Measurements from ENCODE around the gene PPP2CA.

DNA sequence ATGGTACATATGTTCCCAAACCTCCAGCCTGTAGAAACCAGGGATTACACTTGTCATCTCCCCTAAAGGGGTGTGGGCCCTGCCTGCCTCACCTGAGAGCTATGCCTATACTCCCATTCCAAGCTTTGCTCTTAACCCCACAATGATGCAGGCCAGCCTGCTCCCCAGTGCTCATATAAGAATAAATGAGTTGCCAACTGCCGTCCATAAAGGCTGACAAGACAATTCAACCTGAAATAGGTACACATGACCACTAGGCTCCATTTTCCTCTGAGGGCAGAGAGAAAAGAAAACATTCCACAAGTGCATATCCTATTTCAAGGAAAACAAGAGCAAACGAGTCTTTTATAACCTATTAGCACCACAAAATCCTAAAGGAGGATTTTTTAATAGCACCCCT, 77.6 kb downstream of the PPP2CA start:
- TF ChIP-seq, protein P1, sequence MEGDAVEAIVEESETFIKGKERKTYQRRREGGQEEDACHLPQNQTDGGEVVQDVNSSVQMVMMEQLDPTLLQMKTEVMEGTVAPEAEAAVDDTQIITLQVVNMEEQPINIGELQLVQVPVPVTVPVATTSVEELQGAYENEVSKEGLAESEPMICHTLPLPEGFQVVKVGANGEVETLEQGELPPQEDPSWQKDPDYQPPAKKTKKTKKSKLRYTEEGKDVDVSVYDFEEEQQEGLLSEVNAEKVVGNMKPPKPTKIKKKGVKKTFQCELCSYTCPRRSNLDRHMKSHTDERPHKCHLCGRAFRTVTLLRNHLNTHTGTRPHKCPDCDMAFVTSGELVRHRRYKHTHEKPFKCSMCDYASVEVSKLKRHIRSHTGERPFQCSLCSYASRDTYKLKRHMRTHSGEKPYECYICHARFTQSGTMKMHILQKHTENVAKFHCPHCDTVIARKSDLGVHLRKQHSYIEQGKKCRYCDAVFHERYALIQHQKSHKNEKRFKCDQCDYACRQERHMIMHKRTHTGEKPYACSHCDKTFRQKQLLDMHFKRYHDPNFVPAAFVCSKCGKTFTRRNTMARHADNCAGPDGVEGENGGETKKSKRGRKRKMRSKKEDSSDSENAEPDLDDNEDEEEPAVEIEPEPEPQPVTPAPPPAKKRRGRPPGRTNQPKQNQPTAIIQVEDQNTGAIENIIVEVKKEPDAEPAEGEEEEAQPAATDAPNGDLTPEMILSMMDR (IDR thresholded peaks at IDR 0.05 in 2 of 3, conservative IDR thresholded peaks at IDR 0.05 in 1 of 3; ENCODE audit: control insufficient read depth in 2 of 3, extremely low read depth in 1 of 3, insufficient read depth in 1 of 3, low read depth in 3 of 3, low read length in 3 of 3), result no peak
- TF ChIP-seq EP300 (IDR thresholded peaks at IDR 0.05; ENCODE audit: borderline replicate concordance in 1 of 2, control insufficient read depth in 1 of 2, low read depth in 2 of 2, low read length in 2 of 2), result no peak
- no peak for TF ChIP-seq CREB1 (IDR thresholded peaks at IDR 0.05; ENCODE audit: low read depth)
- peak; percentile 71 for TF ChIP-seq POLR2AphosphoS5 (IDR thresholded peaks at IDR 0.05; ENCODE audit: low read length)
- TF ChIP-seq, protein P2, sequence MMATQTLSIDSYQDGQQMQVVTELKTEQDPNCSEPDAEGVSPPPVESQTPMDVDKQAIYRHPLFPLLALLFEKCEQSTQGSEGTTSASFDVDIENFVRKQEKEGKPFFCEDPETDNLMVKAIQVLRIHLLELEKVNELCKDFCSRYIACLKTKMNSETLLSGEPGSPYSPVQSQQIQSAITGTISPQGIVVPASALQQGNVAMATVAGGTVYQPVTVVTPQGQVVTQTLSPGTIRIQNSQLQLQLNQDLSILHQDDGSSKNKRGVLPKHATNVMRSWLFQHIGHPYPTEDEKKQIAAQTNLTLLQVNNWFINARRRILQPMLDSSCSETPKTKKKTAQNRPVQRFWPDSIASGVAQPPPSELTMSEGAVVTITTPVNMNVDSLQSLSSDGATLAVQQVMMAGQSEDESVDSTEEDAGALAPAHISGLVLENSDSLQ (IDR thresholded peaks at IDR 0.05), result no peak
- TF ChIP-seq RAD21 (IDR thresholded peaks at IDR 0.05; ENCODE audit: insufficient read depth, low read depth, low read length), result no peak
- no peak for TF ChIP-seq CEBPB (IDR thresholded peaks at IDR 0.05; ENCODE audit: borderline replicate concordance in 1 of 2, low read depth in 2 of 2, low read length in 2 of 2)
- no peak for TF ChIP-seq EZH2 (IDR thresholded peaks at IDR 0.05; ENCODE audit: borderline replicate concordance, control insufficient read depth, low read depth, low read length)
- no peak for TF ChIP-seq BCL11A (IDR thresholded peaks at IDR 0.05; ENCODE audit: low read depth, low read length)
- TF ChIP-seq TAF1 (IDR thresholded peaks at IDR 0.05; ENCODE audit: borderline replicate concordance, low read depth, low read length), result no peak

Measured in GM12878 (cell line).